HG03442 (cell line): ENCODE measurements around the gene GLUL.

Experiments used
- ATAC-seq: cut with Tn5 transposase; IDR thresholded peaks from one replicate; pipeline ENCODE4 v1.9.1; 2021; ENCODE audit warnings: mild to moderate bottlenecking, moderate library complexity; ENCODE audit not compliant: unreplicated experiment

The GLUL gene

DNA sequence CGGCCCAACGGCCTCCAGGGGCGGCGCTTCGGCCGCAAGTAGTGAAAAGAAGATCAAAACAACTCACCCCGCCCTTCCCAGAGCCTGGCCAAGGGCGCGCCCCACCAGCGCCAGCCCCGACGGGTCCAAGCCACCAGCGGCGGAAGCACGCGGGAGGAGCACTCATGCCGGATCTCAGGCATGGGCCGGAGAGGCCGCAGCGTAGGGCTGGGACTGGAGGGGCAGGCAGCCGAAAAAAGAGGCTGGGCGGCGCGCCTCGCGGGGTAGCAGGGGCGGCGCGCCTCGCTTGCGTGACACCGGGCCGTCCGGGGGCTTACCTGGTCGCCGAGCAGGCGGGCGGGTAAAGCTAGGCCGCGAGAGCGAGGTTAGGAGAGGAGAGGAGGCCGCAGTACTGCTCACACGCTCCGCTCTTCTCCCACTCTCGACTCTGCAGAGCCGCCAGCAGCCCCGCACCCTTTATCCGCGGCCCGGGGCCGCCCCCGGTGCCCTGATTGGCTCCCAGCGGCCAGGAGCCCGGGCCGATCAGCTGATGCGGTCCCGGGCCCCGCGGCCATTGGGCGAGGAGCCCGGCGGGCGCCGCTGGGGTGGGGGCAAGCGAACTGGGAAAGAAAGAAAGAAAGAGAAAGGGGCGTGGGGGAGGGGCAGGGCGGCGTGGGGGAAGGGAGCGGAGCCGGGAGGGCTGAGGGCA is at the start of gene GLUL:
TSS of gene GLUL (minus strand) at position 429 of the 688 bp plus-strand sequence. CDS start 3,053 bp downstream, outside the sequence.
- peak; percentile 70 for ATAC-seq

DNA sequence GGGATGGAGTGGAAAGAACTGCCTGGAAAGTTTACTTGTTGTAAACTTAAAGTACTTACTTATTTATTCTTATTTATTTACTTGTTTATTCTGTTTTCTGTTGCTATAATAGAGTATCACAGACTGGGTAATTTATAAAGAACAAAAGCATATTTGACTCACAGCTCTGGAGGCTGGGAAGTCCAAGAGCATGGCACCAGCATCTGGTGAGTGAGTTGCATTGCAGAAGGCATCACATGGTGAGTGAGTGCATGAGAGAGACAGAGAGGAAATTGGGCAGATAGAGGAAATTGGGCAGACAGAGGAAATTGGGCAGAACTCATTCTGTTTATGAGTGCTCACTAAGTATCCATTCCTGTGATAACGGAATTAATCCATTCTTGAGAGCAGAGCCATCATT is 46.7 kb upstream of the GLUL start:
- ATAC-seq, result no peak

DNA sequence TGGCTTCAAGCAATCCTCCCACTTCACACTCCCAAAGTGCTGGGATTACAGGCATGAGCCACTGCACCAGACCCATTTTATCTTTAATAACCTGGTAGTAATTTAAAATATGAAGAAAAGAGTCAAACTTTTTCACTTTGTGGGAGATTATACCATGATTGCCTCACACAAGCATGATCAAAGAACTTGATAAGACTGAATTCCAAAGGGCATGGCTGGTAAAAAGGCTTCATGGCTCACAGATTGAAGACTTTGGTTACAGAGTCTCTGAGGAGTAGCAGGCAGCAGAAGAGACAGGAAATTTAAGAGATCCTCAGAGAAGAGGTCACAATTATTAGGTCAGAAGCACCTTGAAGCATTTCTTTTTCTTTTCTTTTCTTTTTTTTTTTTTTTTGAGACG is 42.0 kb upstream of the GLUL start:
- no peak for ATAC-seq

DNA sequence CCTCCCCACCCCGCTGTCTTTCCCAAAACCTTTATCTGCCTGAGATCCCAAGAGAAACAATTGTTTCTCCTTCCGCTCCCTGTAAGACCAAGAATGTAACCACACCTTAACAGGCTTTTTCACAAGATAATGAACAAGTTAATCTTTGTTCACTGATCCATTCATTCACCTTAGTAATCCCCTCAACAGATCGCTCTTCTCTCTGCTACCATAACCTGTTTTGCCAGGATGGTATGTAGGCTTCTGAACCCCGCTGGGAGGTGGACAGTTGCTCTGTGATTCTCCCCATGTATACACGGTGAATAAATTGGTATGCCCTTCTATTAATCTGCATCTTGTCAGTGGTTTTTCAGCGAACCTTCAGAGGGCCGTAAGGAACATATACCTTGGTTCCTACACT is 39.7 kb upstream of the GLUL start:
- ATAC-seq, result no peak

DNA sequence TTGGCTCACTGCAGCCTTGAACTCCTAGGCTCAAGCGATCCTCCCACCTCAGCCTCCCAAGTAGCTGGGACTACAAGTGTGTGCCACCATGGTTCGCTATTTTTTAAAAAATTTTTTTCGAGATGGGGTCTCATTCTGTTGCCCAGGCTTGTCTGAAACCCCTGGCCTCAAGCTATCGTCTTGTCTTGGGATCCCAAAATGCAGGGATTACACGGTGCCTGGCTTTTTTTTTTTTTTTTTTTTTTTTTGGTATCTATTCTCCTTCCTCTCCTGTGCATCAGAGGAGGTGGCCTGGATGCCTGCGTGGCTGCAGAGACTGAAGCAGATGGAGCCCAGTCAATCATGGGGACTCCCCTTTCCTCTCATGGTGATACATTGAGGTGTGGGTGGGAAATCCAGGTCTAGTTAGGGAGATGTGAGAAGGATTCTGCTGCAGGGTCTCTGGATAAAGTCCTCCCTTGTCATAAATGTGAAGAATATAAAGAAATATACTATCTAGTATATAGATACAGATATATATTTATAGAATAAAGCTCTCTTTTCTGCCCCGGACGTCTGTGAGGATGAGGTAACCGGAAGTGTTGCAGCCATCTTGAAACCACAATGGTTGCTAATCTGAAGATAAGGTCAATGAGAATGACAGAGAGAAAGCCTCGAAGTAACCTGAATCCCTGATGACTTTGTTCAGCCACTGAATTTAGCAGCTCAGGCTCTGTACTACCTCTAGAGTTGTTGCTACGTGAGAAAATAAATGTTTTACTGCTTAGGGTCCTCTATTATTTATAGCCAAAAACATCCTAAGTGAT is 38.9 kb upstream of the GLUL start:
- ATAC-seq, result peak; percentile 34

DNA sequence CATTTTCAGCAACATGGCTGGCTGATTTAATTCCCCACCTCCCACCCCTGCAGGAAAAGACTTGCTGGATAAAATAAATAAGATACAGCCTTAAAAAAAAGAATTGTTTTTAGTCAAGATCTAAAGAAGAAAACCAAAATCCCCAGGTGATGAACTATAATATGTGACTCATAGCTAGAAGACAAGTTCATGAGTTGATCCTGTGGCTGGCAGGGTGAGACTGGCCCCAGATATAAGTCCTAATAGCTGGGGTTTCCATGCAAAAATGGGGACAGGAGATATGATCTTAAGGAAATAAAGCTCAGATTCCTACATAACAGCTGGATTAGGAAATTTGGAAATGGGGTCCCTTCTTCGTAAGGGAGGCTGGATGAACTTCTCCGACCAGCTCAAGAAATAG is 36.5 kb upstream of the GLUL start:
- no peak for ATAC-seq

DNA sequence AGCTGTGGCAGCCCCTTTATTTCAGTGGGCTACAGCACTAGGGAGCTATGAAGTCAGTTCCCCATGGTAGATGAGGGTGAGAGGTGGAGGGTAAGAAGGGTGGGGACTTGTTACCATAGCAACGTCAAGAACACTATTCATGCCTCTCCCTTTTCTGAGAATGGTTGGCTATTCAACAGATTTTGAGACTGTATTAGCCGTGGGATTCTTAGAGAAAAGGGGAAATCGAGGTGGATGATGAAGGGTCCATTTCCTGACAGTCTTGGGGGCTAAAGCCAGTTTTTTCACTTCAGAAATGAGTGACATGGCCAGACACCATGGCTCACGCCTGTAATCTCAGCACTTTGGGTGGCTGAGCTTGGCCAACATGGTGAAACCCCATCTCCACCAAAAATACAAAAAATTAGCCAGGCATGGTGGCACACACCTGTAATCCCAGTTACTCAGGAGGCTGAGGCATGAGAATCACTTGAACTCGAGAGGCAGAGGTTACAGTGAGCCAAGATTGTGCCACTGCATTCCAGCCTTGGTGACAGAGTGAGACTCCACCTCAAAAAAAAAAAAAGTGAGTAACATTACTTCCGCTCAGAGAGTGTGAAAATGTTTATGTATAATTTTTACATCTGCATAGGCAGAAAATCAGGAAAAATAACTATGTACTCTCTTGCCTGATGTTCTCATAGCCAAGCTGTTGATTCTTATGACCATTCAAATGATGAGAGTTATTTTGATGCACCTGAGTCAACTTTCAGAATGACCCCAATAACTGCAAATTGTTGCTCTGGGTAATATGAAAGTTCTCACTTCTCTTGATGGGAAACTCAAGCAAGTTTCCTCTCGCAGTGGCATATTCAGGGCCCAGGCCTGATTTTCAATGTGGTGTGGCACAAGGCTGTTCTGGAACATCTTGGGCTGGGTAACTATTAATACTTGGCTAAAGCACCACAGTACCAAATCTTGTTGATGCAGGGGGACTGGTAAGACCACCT is 35.1 kb upstream of the GLUL start:
- peak; percentile 68 for ATAC-seq

DNA sequence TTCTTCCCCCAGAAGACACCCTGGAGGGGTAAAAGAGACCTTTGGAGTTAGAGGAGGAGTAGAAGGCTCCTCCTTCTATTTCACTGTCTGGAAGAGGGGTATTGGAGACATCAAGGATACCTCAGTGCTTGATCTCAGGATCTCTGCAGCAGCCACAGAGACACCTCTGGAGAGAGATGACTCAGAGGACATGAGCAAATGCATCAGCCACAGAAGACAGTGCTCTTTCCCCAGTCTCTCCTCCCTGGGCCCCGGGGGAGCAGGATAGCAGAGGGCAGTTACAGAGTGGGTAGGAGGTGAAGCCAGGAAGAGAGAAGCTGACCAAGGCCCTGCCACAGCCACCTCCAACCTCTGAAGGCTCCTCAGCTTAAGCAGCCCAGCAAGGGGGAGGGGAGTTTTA is 24.2 kb upstream of the GLUL start:
- ATAC-seq, result no peak

DNA sequence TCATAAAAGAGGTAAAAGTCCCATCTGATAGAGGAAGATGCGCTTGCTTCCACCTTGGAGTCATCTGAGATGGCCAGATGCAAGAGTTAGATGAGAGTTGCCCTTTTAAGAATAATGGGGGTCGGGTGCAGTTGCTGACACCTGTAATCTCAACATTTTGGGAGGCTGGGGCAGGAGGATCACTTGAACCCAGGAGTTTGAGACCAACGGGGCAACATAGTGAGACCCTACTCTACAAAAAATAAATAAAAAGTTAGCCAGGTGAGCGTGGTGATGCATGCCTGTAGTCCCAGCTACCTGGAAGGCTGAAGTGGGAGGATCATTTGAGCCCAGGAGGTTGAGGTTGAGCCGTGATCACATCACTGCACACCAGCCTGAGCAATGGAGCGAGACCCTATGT is 22.4 kb upstream of the GLUL start:
- no peak for ATAC-seq

DNA sequence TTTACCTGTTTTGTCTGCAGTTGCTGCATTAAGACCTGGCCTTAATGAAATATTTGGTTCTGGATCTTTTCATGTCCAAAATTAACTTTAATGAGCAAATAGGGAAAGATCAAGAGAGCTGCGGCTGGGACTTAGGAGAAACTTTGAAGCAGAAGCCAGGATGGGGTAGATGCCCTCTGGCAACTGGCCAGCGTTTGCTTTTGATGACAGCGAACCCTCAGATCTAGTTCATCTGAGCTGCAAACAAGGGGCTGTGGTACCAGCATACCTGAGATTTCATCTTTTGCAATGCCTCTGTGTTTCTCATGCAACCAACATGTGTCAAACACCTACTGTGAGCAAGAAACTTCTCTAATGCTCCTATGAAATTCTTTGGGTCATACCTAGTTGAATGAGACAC is 21.9 kb upstream of the GLUL start:
- no peak for ATAC-seq

DNA sequence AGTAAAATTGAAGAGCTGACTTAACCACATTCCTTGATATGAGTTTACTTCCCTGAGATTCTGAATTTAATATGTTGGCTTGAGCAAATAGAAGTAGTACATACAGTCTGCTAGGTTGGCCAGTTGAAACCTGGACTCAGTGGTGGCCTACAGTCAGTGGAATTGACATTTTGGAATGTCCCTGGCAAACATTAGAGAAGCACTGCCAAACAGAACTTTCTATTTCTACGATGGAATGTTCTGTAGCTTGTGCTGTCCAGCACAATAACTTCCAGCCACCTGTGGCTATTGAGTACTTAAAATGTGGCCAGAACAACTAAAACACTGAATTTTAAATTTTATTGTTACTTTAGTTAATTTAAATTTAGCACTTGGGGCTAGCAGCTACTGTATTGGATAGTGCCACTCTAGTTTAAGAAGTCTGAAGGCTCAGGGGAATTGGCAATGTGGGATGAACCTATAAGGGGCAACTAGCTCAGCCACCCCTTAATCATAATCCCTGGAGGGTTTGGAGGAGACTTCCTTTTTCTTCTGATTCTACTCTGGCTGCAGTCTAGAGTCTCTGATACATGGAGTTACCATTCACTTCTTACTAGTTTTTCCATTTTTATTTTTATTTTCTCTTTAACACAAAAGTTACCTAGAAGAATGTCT is 19.2 kb upstream of the GLUL start:
- no peak for ATAC-seq

DNA sequence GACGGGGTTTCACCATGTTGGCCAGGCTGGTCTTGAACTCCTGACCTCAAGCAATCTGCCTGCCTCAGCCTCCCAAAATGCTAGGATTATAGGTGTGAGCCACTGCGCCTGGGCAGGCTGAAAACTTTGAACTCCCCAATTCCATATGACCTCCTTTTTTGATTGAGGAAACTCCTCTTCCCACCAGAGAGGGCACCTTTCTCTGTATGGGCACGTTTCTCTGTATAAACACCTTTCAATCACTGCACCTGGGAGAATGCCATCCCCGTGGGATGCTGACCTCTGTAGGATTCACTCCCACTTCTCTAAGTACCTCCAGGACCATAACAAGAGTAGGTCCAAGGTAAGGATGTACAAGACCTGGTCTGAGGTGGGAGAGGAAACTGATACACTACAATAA is 18.5 kb upstream of the GLUL start:
- no peak for ATAC-seq

DNA sequence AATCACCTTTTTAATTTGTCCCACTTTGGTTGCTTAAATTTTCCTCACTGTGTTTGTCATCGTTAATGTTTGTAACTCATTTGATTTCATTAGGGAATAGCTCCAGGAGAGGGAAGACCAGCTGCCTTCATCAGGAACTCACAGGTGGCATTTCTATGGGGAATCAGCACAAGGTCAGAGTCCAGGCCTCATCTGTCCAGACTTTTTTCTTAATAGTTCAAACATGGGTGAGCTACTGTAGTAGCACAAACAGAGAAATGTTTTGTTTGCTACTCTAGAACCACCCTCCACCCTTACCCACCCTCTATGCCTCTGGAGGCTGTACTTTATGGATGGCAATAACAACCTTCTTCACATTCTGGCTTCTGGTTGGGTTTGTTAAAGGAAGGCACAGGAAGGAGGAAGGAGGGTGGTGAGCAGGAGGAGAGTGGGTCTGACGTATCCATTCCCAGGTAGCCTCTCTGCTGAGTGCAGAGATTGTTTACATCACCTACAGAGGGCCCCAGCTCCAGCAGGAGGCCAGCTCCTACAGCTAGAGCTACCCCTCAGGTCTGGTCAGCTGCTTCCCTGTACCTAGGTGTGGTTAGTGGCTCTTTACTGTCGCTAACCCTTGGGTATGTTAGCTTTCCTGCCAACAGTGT is 17.0 kb upstream of the GLUL start:
- no peak for ATAC-seq

DNA sequence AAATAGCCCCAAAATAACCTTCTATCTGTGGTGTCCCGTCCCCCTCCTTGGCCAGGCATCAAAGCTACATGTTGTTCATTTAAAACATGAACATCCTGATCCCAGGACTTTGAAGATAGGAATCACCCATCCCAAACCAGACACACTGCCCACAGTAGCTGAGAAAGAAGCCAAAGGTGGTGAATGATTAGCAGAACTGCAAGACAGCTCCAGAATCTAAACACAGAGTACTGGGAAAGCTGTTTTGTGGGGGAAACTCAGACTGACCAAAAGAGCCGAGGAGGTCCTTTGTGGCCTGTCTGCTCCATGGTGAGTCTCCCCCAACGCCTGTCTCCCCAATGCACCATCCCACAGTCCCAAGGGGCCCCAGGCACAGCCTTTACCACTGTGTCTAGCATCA is 16.1 kb upstream of the GLUL start:
- no peak for ATAC-seq

DNA sequence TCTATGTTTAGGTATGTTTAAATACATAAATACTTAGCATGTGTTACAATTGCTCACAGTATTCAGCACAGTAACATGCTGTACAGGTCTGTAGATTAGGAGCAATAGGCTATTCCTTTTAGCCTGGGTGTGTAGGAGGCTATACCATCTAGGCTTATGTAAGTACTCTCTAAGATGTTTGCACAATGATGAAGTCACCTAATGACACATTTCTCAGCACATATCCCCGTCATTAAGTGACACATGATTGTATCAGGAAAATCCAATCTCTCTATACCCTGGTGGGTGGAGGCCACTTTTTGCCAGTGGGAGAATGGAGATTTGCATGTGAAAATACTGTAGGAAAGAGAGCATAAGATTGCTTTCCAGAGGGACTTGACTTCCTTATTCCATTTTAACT is 14.4 kb upstream of the GLUL start:
- no peak for ATAC-seq

DNA sequence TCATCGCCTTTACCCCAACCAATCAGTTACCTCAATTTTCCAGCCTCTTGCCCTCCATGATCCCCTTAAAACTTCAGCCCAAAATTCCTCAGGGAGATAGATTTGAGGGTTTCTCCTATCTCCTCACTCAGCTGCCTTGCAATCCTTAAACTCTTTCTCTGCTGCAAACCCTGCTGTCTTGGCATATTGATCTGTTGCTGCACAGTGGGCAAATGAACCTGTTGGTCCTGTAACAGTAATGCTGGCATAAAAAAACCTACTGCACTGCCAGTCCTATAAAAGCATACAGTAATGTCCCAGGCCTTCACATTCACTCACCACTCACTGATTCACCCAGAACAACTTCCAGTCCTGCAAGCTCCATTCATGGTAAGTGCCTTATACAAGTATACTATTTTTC is 14.0 kb upstream of the GLUL start:
- no peak for ATAC-seq

GRCh38 chr1:182404781-182405180 is 13.2 kb upstream of the GLUL start:
- no peak for ATAC-seq

DNA sequence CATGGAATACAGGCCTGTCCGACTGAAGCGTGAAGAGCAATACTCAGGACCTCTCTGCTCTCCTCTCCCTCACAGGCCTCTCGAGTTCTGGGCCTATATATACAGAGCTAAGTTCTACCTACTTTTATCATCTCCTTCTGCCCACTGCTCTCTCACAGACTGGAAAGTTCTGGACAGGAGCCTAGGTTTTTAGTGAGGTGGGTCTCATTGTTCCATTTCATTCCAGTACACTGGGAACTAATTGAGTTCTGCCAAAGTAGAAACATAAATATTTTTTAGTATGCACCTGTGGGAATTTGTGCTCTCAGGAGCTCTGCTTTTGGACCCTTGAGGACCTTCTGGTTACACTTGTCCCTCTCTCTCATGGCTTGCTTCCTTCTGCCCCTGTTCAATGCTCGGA is 9.0 kb upstream of the GLUL start, which contains the start of gene TEDDM1:
TSS of gene TEDDM1 (minus strand) at position 101 of the 400 bp plus-strand sequence. CDS start 182 bp downstream, outside the sequence.
- ATAC-seq, result no peak

- no peak for ATAC-seq
Measured at GRCh38 chr1:182397653-182398393, 6.2 kb upstream of the GLUL start.
